PC-9 (cell line): Measurements from ENCODE around the gene FBXO30.

Experiments
- CTCF ChIP-seq: fragments of 200-600 bp; sonication (generic); conservative IDR thresholded peaks from 2 replicates; pipeline ENCODE4 v1.6.1; 2017; ENCODE audit warnings: mixed run types, antibody characterized with exemption, mild to moderate bottlenecking, moderate library complexity
- EZH2 ChIP-seq: fragments of 200-600 bp; sonication (generic); IDR thresholded peaks from 2 replicates; pipeline ENCODE4 v1.8.0; 2017; ENCODE audit warnings: antibody characterized with exemption, low read depth

DNA sequence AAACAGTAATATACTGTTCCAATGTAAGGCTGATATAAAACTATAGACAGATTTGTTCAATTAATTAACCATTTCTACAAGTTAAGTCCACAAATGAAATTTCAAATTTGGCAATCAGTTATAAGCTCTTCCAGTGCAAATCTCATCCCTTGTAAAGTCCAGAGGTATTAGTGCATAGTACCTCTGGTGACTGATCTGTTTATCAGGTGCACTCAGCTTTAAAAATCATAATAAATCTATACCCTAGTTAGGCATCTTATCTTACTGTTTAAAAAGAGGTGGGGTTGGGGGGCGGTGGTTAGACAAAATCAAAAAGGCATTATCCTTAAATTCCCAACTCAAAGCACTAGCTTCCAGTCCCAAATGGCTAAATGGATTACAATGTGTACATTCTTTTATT, 2.9 kb downstream of the FBXO30 start:
- TF ChIP-seq CTCF (no peak), EZH2 (no peak)
